ENCODE data around the gene ATP11C. TPM values are rescaled to one million over a fixed set of nuclear protein-coding genes. Genes with fewer than 3 reads are reported as not detected.

The ATP11C gene
- total and polyA plus RNA-seq, 2 of the 4 experiments (the other 2 are of a cell fraction): 19.3 to 40.0 TPM

DNA sequence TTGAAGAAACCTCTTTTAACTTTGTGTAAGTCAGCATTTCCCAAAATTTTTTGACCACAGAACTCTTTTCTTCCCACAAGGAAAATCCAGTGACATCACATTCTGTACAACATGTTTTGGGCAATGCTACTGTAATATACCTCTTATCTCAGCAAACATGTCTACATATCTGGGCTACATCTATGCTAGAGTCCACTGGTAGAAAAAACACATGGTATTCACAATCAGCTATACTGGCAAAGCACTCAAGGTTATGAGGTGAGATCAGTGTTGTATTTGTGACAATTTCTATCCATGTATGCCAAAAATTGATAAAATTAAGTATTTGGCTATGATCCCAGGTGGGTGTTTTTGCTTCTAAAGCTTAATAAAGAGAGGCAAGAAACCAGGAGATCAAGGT lies 98.0 kb downstream of the ATP11C start:
- Histone ChIP-seq H3K4me3 (ENCODE audit: insufficient read depth, low read depth, low read length) (no peak overlapping the region), H2BK5ac (ENCODE audit: low read depth, low read length, poor library complexity, severe bottlenecking) (no peak overlapping the region), H4K91ac (ENCODE audit: insufficient read depth, low read depth, low read length) (no peak overlapping the region), H3K18ac (ENCODE audit: low read depth, low read length) (no peak overlapping the region), H2BK20ac (ENCODE audit: low read depth, low read length) (no peak overlapping the region), H3K9me1 (ENCODE audit: insufficient read depth, low read length) (no peaks in the 10 kb centered on the region), H2AFZ (replicated peaks; ENCODE audit: low read length, poor library complexity) (no peak overlapping the region), H3K4ac (ENCODE audit: low read depth, low read length) (no peak overlapping the region), H4K5ac (ENCODE audit: low read depth, low read length) (no peak overlapping the region), H3K27me3 (ENCODE audit: control insufficient read depth, insufficient read depth, low read length) (no peaks in the 10 kb centered on the region), H3K23ac (ENCODE audit: low read depth, low read length) (no peak overlapping the region), H3K56ac (ENCODE audit: extremely low read depth, insufficient read depth, low read length) (no peak overlapping the region), H3K4me2 (ENCODE audit: low read depth, low read length) (no peak overlapping the region), H2BK15ac (ENCODE audit: low read depth, low read length) (no peak overlapping the region), H4K8ac (ENCODE audit: low read depth in 2 of 2, low read length in 2 of 2) (no peak overlapping the region), H2AK5ac (ENCODE audit: low read depth, low read length) (no peak overlapping the region), H2BK120ac (ENCODE audit: low read depth, low read length) (no peak overlapping the region), H3K9ac (ENCODE audit: low read depth, low read length) (no peak overlapping the region), H3K27ac (ENCODE audit: insufficient read depth, low read length) (no peak overlapping the region), H3K4me1 (ENCODE audit: control insufficient read depth, insufficient read depth, low read length) (peaks cover 4% of the 10 kb centered on the region), H4K20me1 (ENCODE audit: insufficient read depth, low read length) (no peaks in the 10 kb centered on the region), H2AK9ac (replicated peaks; ENCODE audit: low read depth, low read length, poor library complexity) (no peak overlapping the region), H3K14ac (replicated peaks; ENCODE audit: low read depth, low read length) (no peak overlapping the region), H3K36me3 (ENCODE audit: control insufficient read depth, insufficient read depth, low read length) (no peaks in the 10 kb centered on the region), H3K9me3 (ENCODE audit: control insufficient read depth, insufficient read depth, low read length) (0 out of 2 replicates have a peak, but pooled peaks cover 2% of the 10 kb centered on the region), H3K79me1 (ENCODE audit: low read depth in 1 of 2, low read length in 2 of 2) (peaks cover 3 to 13% of the 10 kb centered on the region in 2 experiments; a peak in 3 of 4 replicates)
- intact Hi-C loops (cut with micrococcal nuclease): loop anchor here (5.0 kb wide), 1 partner anchor 97 kb away; the partner anchor contains the start of gene ATP11C
- CTCF ChIA-PET: no interaction called here
- ATAC-seq (ENCODE audit: low read depth): no peak
- POLR2A ChIA-PET (ENCODE audit: unreplicated experiment): no interaction called here
- in situ Hi-C loops (cut with MboI; ENCODE audit: low sequenced_read_pairs): no loop called here
- no peak for DNase-seq
- TF ChIP-seq NFE2L2 (IDR thresholded peaks at IDR 0.05; ENCODE audit: low read depth, low read length) (no peak), ELK1 (IDR thresholded peaks at IDR 0.05; ENCODE audit: borderline replicate concordance, low read depth, low read length) (no peak), FOS (IDR thresholded peaks at IDR 0.05; ENCODE audit: low read depth, low read length) (no peak), CEBPB (IDR thresholded peaks at IDR 0.05; ENCODE audit: low read depth, low read length) (no peak), RFX5 (IDR thresholded peaks at IDR 0.05; ENCODE audit: low read depth, low read length) (no peak), CTCF (conservative IDR thresholded peaks at IDR 0.05; ENCODE audit: low read depth, low read length) (no peak), MAZ (IDR thresholded peaks at IDR 0.05; ENCODE audit: borderline replicate concordance, low read depth, low read length) (no peak), SMC3 (IDR thresholded peaks at IDR 0.05; ENCODE audit: low read depth, low read length) (no peak), CHD1 (IDR thresholded peaks at IDR 0.05; ENCODE audit: low read depth, low read length) (no peak), POLR2A (IDR thresholded peaks at IDR 0.05; ENCODE audit: low read depth, low read length) (no peak), MAFK (IDR thresholded peaks at IDR 0.05; ENCODE audit: low read depth, low read length) (no peak), RCOR1 (IDR thresholded peaks at IDR 0.05; ENCODE audit: insufficient replicate concordance, low read length) (no peak), MXI1 (IDR thresholded peaks at IDR 0.05; ENCODE audit: borderline replicate concordance, low read depth, low read length) (no peak), RAD21 (IDR thresholded peaks at IDR 0.05; ENCODE audit: low read length) (no peak), BHLHE40 (IDR thresholded peaks at IDR 0.05; ENCODE audit: low read depth, low read length) (no peak)
- TF ChIP-seq, protein P1, sequence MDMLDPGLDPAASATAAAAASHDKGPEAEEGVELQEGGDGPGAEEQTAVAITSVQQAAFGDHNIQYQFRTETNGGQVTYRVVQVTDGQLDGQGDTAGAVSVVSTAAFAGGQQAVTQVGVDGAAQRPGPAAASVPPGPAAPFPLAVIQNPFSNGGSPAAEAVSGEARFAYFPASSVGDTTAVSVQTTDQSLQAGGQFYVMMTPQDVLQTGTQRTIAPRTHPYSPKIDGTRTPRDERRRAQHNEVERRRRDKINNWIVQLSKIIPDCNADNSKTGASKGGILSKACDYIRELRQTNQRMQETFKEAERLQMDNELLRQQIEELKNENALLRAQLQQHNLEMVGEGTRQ (IDR thresholded peaks at IDR 0.05; ENCODE audit: low read depth, low read length): no peak
- BruUV-seq (replicated peaks): no TSS peak
- dilution Hi-C loops (cut with HindIII; ENCODE audit: low sequenced_read_pairs, unreplicated experiment): no loop called here
